ENCODE measurements around the gene SYNDIG1.

DNA sequence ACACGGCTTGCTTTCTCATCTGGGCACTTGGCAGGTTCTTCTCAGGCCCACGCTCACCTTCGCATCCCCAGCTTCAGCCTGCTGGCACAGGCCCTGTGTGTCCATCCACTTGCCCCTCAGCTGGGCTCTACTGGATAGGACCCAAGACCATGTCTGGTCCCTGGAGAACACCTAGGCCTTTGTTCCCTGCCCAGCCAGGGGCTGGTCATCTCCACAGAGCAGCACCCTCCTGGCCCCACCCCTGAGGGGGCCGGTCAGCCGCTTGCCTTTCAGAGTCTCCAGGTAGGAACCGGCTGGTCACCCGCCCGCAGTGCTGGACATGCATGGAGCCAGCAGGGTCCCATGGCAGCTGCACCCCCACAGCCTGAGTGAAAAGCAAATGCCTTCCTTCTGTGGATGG lies 191.2 kb downstream of the SYNDIG1 start:
- TF ChIP-seq, protein P1, sequence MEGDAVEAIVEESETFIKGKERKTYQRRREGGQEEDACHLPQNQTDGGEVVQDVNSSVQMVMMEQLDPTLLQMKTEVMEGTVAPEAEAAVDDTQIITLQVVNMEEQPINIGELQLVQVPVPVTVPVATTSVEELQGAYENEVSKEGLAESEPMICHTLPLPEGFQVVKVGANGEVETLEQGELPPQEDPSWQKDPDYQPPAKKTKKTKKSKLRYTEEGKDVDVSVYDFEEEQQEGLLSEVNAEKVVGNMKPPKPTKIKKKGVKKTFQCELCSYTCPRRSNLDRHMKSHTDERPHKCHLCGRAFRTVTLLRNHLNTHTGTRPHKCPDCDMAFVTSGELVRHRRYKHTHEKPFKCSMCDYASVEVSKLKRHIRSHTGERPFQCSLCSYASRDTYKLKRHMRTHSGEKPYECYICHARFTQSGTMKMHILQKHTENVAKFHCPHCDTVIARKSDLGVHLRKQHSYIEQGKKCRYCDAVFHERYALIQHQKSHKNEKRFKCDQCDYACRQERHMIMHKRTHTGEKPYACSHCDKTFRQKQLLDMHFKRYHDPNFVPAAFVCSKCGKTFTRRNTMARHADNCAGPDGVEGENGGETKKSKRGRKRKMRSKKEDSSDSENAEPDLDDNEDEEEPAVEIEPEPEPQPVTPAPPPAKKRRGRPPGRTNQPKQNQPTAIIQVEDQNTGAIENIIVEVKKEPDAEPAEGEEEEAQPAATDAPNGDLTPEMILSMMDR (IDR thresholded peaks at IDR 0.05): no peak
- TF ChIP-seq FOSL2 (IDR thresholded peaks at IDR 0.05; ENCODE audit: borderline replicate concordance, low read depth): no peak
- TF ChIP-seq JUND (IDR thresholded peaks at IDR 0.05): no peak
- TF ChIP-seq EP300 (IDR thresholded peaks at IDR 0.05; ENCODE audit: borderline replicate concordance in 1 of 2, low read depth in 1 of 2, low read length in 1 of 2): no peak
- no peak for TF ChIP-seq CHD2 (IDR thresholded peaks at IDR 0.05; ENCODE audit: low read length, partially characterized antibody)
- no peak for TF ChIP-seq MXI1 (IDR thresholded peaks at IDR 0.05; ENCODE audit: low read depth, low read length)
- no peak for TF ChIP-seq RAD21 (IDR thresholded peaks at IDR 0.05; ENCODE audit: low read length)
- no peak for TF ChIP-seq GABPA (IDR thresholded peaks at IDR 0.05; ENCODE audit: low read depth)
- TF ChIP-seq POLR2AphosphoS5 (IDR thresholded peaks at IDR 0.05; ENCODE audit: low read depth, low read length): no peak

Measured in SK-N-SH (cell line).